ENCODE results near the gene PDCD6IP.
"Not testable (repeated sequence)": the region's sequence is repeated elsewhere in the genome, so short reads cannot be mapped to it uniquely, and the experiment has no call there.

The PDCD6IP gene

GRCh38 chr3:33850599-33850998 lies 52.2 kb downstream of the PDCD6IP start:
- not testable (repeated sequence) for DNase-seq

GRCh38 chr3:33855407-33855806 lies 57.0 kb downstream of the PDCD6IP start:
- not testable (repeated sequence) for DNase-seq

- DNase-seq: no peak
Measured at GRCh38 chr3:33855884-33856546, 57.6 kb downstream of the PDCD6IP start.

- DNase-seq: not testable (repeated sequence)
Measured at GRCh38 chr3:33857701-33858100, 59.3 kb downstream of the PDCD6IP start.

- DNase-seq: no peak
Measured at GRCh38 chr3:33858131-33858530, 59.7 kb downstream of the PDCD6IP start.

GRCh38 chr3:33860373-33861050 lies 62.1 kb downstream of the PDCD6IP start:
- DNase-seq: no peak

- no peak for DNase-seq
Measured at GRCh38 chr3:33865133-33865532, 66.7 kb downstream of the PDCD6IP start.

- DNase-seq: no peak
Measured at GRCh38 chr3:33868309-33868708, 69.9 kb downstream of the PDCD6IP start.

GRCh38 chr3:33869977-33870376 lies 71.5 kb downstream of the PDCD6IP start:
- no peak for DNase-seq

- no peak for DNase-seq
Measured at GRCh38 chr3:33874815-33875214, 76.4 kb downstream of the PDCD6IP start.

- no peak for DNase-seq
Measured at GRCh38 chr3:33875680-33876079, 77.2 kb downstream of the PDCD6IP start.

GRCh38 chr3:33877187-33877586 lies 78.8 kb downstream of the PDCD6IP start:
- no peak for DNase-seq

- DNase-seq: no peak
Measured at GRCh38 chr3:33879540-33879939, 81.1 kb downstream of the PDCD6IP start.

- no peak for DNase-seq
Measured at GRCh38 chr3:33881156-33882064, 83.0 kb downstream of the PDCD6IP start.

- DNase-seq: no peak
Measured at GRCh38 chr3:33882296-33882695, 83.9 kb downstream of the PDCD6IP start.

GRCh38 chr3:33883538-33883950 lies 85.1 kb downstream of the PDCD6IP start:
- DNase-seq: peak; percentile 67 to 81 (median 71)

- peak in 2 of 3 donors; percentile 7 to 15 for DNase-seq
Measured at GRCh38 chr3:33883951-33884561, 85.6 kb downstream of the PDCD6IP start.

GRCh38 chr3:33884701-33885100 lies 86.3 kb downstream of the PDCD6IP start:
- DNase-seq: no peak

- DNase-seq: no peak
Measured at GRCh38 chr3:33885496-33885895, 87.1 kb downstream of the PDCD6IP start.

GRCh38 chr3:33886015-33886414 lies 87.6 kb downstream of the PDCD6IP start:
- no peak for DNase-seq

- DNase-seq: no peak
Measured at GRCh38 chr3:33887478-33887877, 89.0 kb downstream of the PDCD6IP start.

GRCh38 chr3:33889394-33890039 lies 91.1 kb downstream of the PDCD6IP start:
- DNase-seq: peak in 1 of 3 donors; percentile 24
